Body of pancreas (tissue), 4 donors: ENCODE data around the gene ARVCF. TPM values are rescaled to one million over a fixed set of nuclear protein-coding genes. Genes with fewer than 3 reads are reported as not detected.

Experiments
- ATAC-seq: fragments of 150-250 bp; one replicate; pipeline ENCODE4 v1.9.1; 2016
- DNase-seq, 4 donors: peaks; one replicate each; pipeline ENCODE4 v3.0.0-alpha.2; 2019
- H3K27ac ChIP-seq, 4 donors: fragments of 200-600 bp; sonication (generic); 1 replicate in 3 of 4; 2 replicates in 1 of 4; pipeline versions ENCODE4 v1.5.1 to v1.6.1; 2016 to 2019; ENCODE audit warnings: mild to moderate bottlenecking in 1 of 4, mixed read lengths in 1 of 4, moderate library complexity in 1 of 4
- H3K27me3 ChIP-seq, 2 donors: fragments of 200-600 bp; sonication (generic); one replicate each; pipeline ENCODE4 v1.6.0; 2016; ENCODE audit warnings: mild to moderate bottlenecking in 1 of 2
- H3K36me3 ChIP-seq, 2 donors: fragments of 200-600 bp; sonication (generic); replicated peaks in 1 of 2; 2 replicates each; pipeline ENCODE4 v1.5.1; 2016; ENCODE audit warnings: low read depth in 2 of 2; ENCODE audit not compliant: insufficient read depth in 1 of 2
- H3K4me1 ChIP-seq: fragments of 200-600 bp; sonication (generic); one replicate; pipeline ENCODE4 v1.6.0; 2016
- H3K4me3 ChIP-seq, 2 donors: fragments of 200-600 bp; sonication (generic); 1 replicate in 1 of 2; 2 replicates in 1 of 2; pipeline ENCODE4 v1.5.1; 2016 to 2019
- H3K9me3 ChIP-seq, 3 donors: fragments of 200-600 bp; sonication (generic); 1 replicate in 2 of 3; 2 replicates in 1 of 3; pipeline ENCODE4 v1.5.1; 2016
- POLR2A ChIP-seq, 3 donors: fragments of 450-650 bp; IDR thresholded peaks; one replicate each; pipeline ENCODE4 v1.6.1; 2016; ENCODE audit warnings: antibody characterized with exemption in 3 of 3, mild to moderate bottlenecking in 2 of 3
- WGBS, 2 donors: methylation state at CpG; one replicate each; pipeline ENCODE4 v1.1.5; 2017; 5-methylcytosine and 5-hydroxymethylcytosine counted together
- intact Hi-C: fragments of 100-400 bp; cut with DNase I; formaldehyde crosslinking; loops from one replicate; pipeline ENCODE4 v1.15.1; 2023
- total RNA-seq, 2 donors: library from RNA; depleted of rRNA; stranded (reverse); fragments of >200 nt; gene quantifications; one replicate each; pipeline ENCODE4 v1.1.0, GENCODE V29; 2016
- TF ChIP-seq, protein P1 (sequence below), 7 experiments: fragments of 450-650 bp in 4 of 7; fragments of 200-600 bp in 3 of 7; sonication (generic) in 3 of 7; IDR thresholded peaks; one replicate each; pipeline ENCODE4 v1.5.1; 2016 to 2019; ENCODE audit warnings: antibody characterized with exemption in 7 of 7

The ARVCF gene
- total RNA-seq, 2 donors from 2014 or later, result 36.6 to 150 TPM

DNA sequence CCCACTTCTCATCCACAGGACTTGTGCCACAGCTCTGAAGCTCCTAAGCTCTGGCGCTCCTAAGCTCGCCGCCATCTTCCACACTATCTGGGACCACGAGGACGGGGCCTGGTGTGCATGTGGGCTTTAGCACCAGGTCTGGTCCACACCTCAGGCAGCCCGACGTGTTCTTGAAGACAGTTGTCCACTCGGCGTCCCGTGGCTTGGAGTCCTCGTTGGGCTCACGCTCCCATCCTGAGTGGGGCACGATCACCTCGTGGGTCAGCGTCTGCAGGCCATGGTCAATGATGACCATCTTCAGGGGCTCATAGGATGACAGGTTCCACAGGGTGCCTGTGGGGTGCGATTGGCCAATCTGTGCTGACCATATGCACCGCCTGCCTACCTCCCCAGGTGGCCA is 37.9 kb downstream of the ARVCF start:
- 91 to 94% methylated on average over 9 to 17 of the region's 17 CpGs for WGBS, 2 donors
- ATAC-seq (no peak), DNase-seq (no peak)
- H3K27me3 ChIP-seq, result no peaks in the 10 kb centered on the region
- H3K9me3 ChIP-seq, result no peaks in the 10 kb centered on the region
- H3K4me1 ChIP-seq, result no peaks in the 10 kb centered on the region
- no peaks in the 10 kb centered on the region for H3K36me3 ChIP-seq
- no peak overlapping the region for H3K4me3 ChIP-seq
- intact Hi-C loops, result loop anchor here (10.0 kb wide), 1 partner anchor 316 kb away; no protein-coding TSS in a partner anchor
- H3K27ac ChIP-seq, result no peak overlapping the region
- TF ChIP-seq, protein P1, sequence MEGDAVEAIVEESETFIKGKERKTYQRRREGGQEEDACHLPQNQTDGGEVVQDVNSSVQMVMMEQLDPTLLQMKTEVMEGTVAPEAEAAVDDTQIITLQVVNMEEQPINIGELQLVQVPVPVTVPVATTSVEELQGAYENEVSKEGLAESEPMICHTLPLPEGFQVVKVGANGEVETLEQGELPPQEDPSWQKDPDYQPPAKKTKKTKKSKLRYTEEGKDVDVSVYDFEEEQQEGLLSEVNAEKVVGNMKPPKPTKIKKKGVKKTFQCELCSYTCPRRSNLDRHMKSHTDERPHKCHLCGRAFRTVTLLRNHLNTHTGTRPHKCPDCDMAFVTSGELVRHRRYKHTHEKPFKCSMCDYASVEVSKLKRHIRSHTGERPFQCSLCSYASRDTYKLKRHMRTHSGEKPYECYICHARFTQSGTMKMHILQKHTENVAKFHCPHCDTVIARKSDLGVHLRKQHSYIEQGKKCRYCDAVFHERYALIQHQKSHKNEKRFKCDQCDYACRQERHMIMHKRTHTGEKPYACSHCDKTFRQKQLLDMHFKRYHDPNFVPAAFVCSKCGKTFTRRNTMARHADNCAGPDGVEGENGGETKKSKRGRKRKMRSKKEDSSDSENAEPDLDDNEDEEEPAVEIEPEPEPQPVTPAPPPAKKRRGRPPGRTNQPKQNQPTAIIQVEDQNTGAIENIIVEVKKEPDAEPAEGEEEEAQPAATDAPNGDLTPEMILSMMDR (IDR thresholded peaks at IDR 0.05), result no peak
- TF ChIP-seq POLR2A (IDR thresholded peaks at IDR 0.05), result no peak

DNA sequence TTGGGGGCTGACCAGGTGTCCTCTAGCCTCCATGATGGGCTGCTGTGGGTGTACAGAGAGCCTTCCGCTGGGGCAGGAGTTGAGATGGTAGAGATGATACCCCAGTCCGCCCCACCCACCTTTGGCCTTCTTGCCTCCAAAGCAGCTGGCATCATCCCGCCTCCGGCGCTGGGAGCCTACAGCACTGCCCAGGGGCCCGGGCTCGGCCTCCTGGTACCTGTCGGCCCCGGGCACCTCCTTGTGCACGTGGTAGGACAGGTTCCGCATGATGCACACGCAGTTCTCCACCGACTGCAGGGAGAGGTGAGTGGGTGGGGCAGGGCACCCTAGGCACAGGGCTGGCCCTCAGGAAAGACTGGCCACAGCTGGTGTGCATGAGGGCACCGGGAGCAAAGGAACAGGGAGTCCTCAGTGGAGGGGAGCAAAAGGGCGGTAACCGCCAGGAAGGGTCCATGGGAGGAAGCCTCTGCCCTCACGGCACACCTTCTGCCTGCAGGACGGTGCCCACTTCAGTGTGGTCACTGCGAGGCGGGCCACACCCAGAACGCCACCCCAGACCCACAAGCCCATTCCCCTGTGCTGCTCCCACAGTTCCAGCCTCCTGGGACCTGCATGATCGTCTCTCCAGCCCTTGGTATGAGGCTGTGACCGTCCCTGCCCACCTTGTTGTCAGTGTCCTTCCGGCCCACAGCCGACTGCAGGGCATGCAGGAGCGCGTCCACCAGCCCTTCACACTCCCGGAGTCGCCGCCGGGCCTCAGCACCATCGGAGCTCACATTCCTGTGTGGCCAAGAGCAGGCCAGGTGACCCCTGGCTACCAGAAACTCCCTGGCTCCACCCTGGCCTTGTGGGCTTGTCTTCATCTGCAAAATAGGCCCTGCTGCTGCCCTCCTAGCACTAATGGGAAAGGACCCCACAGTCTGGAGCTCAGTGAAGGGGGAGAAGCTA is 39.1 kb downstream of the ARVCF start:
- no peak overlapping the region for H3K27ac ChIP-seq
- intact Hi-C loops, result loop anchor here (10.0 kb wide), 1 partner anchor 317 kb away; no protein-coding TSS in a partner anchor
- ATAC-seq, result no peak
- no peaks in the 10 kb centered on the region for H3K36me3 ChIP-seq
- no peaks in the 10 kb centered on the region for H3K9me3 ChIP-seq
- WGBS, 2 donors, result 90 to 94% methylated on average over 19 to 29 of the region's 32 CpGs
- H3K4me1 ChIP-seq, result no peaks in the 10 kb centered on the region
- no peak for TF ChIP-seq POLR2A (IDR thresholded peaks at IDR 0.05)
- TF ChIP-seq, protein P1 (IDR thresholded peaks at IDR 0.05), result no peak
- no peak overlapping the region for H3K4me3 ChIP-seq
- no peak for DNase-seq
- no peaks in the 10 kb centered on the region for H3K27me3 ChIP-seq

DNA sequence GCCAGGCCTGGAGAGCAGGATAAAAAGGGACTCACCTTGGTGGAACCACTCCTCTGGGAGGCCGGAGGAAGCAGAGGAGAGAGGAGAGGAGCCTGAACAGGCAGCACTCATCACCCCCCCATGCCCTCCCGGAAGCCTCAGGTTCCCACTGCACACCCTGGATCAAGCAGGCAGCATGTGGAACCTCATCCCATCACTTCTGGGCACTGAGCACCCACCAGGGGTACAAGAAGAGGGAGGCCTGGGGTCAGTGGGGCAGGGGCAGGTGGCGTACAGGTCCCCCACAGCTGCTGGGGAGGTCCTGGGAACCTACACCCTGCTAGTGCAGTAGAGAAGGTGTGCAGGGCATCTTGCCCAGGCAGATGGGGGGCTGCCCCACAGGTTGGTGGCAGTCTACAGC is 40.0 kb downstream of the ARVCF start:
- no peaks in the 10 kb centered on the region for H3K27me3 ChIP-seq
- ATAC-seq (no peak), DNase-seq (no peak)
- TF ChIP-seq POLR2A (IDR thresholded peaks at IDR 0.05), result no peak
- TF ChIP-seq, protein P1 (IDR thresholded peaks at IDR 0.05), result no peak
- no peaks in the 10 kb centered on the region for H3K36me3 ChIP-seq
- WGBS, 2 donors, result 89 to 92% methylated on average over 3 of the region's 3 CpGs
- no peaks in the 10 kb centered on the region for H3K4me1 ChIP-seq
- intact Hi-C loops, result loop anchor here (10.0 kb wide), 1 partner anchor 318 kb away; no protein-coding TSS in a partner anchor
- no peaks in the 10 kb centered on the region for H3K9me3 ChIP-seq
- no peak overlapping the region for H3K4me3 ChIP-seq
- H3K27ac ChIP-seq, result no peak overlapping the region

DNA sequence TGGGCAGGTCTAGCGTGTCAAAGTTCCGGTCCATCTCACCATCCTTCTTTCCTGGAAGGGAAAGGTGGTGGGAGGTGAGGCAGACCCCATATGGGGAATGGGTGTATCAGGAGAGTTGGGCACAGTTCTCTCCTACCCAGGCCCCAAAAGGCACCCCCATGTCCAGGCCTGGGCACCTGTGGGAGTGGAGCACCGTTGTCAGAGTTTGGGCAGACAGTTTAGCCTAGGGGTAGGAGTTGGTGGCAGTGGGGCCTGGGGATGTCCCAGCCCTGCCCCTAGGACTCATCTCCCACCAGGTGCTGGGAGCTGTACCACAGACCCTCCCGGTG is 41.0 kb downstream of the ARVCF start:
- no peak overlapping the region for H3K4me3 ChIP-seq
- WGBS, 2 donors, result 94 to 100% methylated on average over 4 of the region's 4 CpGs
- intact Hi-C loops, result loop anchor here (10.0 kb wide), 1 partner anchor 319 kb away; no protein-coding TSS in a partner anchor
- no peaks in the 10 kb centered on the region for H3K36me3 ChIP-seq
- H3K27ac ChIP-seq, result no peak overlapping the region
- TF ChIP-seq, protein P1 (IDR thresholded peaks at IDR 0.05), result no peak
- TF ChIP-seq POLR2A (IDR thresholded peaks at IDR 0.05), result no peak
- H3K27me3 ChIP-seq, result no peaks in the 10 kb centered on the region
- no peak for DNase-seq
- H3K9me3 ChIP-seq, result no peaks in the 10 kb centered on the region
- H3K4me1 ChIP-seq, result no peaks in the 10 kb centered on the region
- no peak for ATAC-seq
